ENCODE results near the gene CDKN1A.

GRCh38 chr6:36691011-36691410, 12.5 kb downstream of the CDKN1A start:
- no peak for TF ChIP-seq CTCF (IDR thresholded peaks at IDR 0.05)
- no peak for TF ChIP-seq POLR2A (IDR thresholded peaks at IDR 0.05)

Data from lower leg skin (tissue), 3 donors.